ENCODE measurements around the gene ZDHHC14.
A peak's percentile ranks its signal among the peaks of the same experiment; 100 is the strongest.

Gene ZDHHC14

DNA sequence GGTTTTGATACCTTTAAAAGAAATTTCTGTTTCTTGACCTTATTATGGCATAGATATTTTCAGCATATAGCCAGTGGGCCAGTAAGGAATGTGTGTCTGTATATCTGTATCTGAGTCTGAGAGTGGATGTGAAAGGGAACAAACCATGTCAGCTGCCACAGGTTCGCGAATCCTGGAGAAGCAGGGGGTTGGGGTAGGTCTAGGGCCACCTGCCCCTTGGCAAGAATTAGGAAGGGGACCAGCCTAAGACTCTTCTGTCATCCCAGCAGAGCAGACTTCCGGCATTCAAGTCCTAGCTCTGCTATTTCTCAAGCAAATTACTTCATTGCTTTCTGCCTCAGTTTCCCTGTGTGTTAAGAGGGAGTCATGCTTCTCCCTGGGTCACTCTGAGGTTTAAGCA, 261.7 kb downstream of the ZDHHC14 start:
- DNase-seq (ENCODE audit: low read depth in 2 of 2): no peak

DNA sequence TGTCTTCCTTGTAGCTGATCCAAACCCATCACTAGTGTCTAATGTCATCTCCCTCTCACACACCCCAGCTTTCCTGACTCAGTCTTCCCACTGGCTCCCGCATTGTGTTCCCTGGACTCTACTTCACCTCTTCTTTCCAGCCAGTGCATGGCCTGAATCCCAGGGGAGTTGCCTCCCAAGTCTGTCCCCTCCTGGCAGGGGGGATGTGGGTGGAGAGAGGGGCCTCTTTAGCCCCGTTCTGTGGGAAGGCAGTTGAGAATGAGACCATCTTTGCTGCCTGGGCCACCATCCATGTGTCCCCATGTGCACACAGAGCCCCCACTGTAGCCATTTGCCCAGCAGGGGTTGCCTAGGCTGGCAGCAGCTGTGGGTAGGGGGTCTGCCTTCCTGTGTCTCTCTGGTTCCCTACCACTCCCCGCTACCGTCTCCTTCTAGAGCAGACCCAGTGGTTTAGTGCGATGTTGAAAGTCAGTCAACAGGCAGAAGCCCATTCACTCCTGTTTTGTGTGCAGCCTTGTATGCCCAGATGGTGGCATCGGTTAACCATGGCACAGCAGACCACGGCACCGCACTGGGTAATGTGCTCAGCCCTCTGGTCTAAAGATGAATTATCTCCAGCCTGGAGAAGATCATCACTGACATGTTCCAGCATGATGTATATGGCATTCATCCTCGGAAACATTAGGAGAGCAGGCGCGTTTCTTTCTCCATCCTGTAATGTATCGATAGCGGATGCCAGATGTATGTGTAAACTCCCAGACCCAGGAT, 263.2 kb downstream of the ZDHHC14 start:
- DNase-seq (ENCODE audit: low read depth in 2 of 2): peak in 1 of 2 donors; percentile 16

DNA sequence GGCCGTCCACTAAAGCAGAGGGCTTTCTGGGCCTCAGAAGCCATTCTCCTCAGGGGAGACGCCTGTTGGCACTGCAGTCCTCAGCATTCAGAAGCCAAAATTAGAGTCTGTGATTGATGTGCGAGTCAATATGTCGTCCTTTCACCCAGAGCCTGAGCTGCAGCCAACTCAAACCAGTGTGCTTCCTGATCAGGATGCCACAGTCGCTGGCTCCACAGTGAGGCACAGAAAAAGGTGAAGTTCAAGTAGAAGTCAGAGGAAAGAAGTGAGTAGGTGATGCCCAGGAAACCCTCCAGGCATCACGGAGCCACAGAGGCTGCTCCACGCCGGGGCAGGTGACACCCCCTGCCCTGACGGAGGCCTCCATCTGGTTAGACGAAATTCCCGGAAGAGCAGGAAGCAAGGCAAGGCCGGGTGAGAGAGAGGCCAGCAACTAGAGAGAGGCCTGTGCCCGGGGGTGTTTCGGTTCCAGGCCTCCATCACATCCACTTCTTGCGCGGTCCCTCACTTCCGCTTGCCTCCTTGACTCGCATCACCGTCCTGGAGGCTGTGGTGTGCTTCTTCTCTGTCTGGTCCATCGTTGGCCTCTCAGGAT, 264.3 kb downstream of the ZDHHC14 start:
- DNase-seq (ENCODE audit: low read depth in 2 of 2): no peak

DNA sequence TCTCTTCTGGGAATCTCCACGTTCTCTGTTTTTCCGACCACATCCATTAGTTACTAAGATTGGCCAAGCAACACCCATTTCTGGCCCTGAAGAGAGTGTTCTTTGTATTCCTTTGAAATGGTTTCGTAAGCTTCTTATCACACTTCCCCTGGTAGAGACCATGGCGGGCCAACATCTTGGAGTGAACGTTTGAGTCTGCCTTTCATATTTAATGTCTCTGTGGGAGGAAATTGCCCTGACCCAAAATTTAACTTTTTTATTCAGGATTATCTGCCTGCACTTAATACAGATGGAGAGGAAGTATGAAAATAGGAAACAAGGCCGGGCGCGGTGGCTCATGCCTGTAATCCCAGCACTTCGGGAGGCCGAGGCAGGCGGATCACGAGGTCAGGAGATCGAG, 265.0 kb downstream of the ZDHHC14 start:
- DNase-seq (ENCODE audit: low read depth in 2 of 2): no peak

DNA sequence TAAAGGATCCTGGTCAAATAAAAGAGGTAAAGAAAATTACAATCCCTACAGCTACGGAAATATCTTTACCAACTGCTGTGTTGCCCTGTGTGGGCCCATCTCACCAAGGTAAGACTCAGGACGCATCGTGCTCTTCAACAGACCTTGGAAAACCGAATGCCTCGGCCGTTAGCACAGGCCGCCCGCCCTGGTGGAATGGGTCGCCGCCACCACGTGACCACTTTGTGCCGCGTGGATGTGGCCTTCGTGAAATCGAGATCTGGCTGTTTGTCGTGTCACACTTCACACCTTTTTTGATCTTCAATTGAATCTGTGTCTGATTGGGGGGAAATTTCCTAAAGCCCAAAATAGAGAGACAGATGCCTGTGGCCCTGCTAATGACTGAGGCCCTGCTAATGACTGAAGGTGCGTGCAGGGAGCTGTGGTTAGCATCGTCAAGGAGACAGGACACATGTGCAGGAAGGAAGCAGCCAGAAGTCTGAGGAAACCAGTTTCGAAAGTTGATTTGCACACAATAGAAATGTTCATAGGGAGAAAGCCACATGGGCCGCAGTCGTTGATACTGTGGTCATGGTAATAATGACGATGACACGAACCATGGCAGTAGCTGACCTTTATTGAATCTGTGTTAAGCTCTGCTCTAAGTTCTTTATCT, 266.4 kb downstream of the ZDHHC14 start:
- DNase-seq (ENCODE audit: low read depth in 2 of 2): no peak

DNA sequence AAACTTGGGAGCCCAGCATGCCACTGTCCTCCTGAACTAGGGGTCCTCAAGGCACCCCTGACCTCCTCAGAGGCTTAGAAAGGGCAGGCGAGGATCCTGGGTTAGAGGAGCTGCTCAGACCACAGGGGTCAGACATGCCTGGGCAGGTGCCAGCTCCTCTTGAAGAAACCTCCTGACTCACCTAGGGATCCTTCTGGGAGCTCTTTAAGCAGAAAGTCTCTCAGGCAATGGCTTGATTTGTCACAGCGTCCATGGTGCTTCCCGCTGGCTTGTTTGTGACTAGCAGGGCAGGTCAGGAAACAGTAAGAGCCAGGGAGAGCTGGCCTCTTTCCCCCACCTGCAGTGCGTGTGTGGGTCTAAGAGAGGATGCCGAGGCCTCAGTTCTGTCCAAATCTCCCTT, 267.6 kb downstream of the ZDHHC14 start:
- no peak for DNase-seq (ENCODE audit: low read depth in 2 of 2)

DNA sequence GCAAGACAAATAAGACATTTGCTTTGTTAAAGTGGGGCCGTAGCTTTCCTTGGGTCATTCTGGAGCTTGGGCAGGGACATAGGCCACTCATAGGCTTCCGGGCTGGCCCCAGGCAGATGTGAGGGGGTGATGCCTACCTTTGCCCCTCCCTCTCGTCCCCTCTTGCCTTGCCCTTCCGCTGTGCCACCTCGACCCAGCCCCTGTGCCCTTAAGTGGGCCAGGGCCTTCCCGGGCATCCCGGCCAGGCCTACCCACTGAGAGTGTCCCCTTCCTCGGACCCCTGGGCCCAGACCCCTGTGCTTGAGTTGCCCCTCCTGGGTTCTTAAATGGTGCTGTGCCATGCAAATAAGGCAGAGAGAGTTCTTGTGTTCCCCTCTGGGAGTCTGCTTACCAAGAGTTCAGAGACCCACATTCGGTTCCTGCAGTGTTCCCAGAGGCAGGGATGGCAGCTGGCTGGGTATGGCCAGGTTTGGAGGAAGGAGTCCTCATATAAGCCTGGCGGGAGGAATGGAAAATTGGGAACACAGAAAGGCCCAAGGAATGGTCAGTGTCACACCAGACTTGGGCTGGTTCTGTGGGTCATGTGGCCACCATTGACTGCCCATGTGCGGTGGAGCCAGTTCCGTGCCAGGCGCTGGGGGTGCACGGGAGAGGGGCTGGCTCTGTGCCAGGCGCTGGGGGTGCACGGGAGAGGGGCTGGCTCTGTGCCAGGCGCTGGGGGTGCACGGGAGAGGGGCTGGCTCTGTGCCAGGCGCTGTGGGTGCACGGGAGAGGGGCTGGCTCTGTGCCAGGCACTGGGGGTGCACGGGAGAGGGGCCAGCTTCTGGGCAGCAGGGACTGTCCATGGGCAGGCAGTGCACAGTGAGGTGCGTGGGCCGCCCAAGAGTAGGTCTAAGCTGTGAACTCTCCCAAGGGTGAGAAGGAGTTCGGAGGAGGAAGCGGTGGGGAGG, 268.6 kb downstream of the ZDHHC14 start:
- DNase-seq (ENCODE audit: low read depth in 2 of 2): no peak

DNA sequence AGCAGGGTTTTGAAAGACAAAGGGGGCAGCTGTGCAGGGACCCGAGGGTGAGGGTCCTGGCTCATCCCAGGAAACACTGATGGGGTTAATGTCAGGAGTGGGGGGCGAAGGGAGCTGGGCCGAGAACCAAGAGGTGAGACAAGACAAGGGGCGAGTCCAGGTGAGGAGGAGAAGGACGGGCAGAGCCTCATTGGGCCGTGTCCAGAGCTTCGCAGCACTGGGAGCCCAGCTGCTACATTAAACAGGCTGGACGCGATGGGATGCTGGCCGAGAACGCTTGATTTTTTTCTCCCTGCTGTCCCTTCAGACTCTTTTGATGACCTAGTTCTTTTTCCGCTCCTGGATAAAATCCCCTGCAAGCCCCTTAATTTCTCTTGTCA, 269.3 kb downstream of the ZDHHC14 start:
- no peak for DNase-seq (ENCODE audit: low read depth in 2 of 2)

DNA sequence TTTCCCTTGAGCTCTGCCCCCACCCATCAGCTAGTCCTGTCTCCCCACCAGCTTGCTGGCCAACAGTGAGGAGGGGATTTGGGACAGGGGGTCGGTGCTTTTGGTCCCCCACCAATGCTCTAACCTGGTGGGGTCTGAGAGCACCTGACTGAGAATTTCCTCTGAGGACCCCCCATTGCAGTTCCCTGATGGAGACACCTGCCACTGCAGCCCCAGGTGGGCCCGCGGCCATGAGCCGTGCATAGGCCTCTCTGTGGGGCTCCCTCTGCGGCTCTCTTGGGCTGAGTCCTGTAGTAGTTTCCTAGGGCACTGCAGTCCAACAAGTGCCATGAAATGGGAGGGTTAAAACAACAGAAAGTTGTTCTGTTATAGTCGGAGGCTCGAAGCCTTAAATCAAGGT, 269.8 kb downstream of the ZDHHC14 start:
- DNase-seq (ENCODE audit: low read depth in 2 of 2): no peak

DNA sequence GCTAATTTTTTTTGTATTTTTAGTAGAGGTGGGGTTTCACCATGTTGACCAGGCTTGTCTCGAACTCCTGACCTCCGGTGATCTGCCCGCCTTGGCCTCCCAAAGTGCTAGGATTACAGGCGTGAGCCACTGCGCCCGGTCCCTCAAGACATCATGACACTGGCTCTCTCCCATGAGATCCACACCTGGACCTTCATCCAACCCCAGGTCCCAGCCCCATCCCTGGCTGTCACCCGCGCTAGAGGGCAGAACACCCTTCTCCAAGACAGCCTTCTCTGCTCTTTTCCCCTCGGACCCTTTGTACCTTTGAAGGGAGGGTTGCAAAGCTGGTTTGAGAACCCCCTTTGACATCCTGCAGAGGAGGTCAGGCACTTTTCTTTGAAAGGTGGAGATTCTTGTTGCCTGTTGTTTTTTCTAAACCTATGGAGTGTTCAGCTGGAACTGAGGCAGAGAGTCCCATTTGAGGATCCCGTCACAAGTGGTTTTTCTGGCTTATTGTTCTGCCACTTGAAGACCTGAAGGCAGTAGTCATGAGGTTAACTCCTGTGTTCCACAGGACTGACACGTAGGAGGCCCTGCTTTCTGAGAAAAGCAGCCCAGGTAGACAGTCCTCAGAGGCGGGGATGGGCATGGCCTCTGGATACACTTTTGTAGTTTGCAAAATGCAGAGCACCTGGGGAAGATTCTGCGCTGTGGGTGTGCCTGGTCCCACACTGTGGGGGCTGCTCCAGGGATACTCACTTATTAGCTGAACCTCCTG, 270.9 kb downstream of the ZDHHC14 start:
- no peak for DNase-seq (ENCODE audit: low read depth in 2 of 2)

DNA sequence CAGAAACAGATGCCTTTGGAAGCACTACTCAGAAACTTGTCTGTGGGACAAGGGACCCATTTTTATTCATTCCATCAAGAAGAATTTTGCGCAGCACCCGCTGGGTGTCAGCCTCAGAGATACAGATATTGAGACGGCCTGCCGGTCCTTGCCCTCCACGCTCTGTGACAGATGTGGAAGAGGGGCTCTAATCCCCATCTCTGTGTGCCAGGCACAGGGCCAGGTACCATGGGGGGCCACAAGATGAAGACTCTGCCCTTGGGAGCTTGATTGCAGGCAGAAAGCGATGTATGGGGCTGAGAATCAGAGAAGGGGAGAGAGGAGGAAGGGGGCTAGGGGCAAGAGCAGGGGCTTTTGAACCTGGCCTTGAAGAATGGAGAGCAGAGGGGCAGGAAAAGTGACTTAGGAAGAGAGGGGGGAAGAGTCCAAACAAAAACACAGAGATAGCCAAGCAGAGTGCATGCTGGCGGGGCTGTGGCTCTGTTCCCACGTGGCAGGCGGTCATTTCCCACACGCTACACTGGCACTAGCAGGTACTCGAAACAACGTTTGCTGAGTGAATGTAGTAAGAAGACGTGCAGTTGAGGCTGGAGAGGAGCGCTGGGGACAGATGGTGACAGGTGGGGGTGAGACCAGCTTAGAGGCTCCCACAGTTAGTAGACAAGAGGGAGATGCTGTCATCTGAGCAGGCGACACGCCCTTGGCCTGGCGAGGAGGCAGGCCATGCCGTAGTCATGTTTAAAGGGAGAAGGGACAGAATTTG, 271.8 kb downstream of the ZDHHC14 start:
- no peak for DNase-seq (ENCODE audit: low read depth in 2 of 2)

DNA sequence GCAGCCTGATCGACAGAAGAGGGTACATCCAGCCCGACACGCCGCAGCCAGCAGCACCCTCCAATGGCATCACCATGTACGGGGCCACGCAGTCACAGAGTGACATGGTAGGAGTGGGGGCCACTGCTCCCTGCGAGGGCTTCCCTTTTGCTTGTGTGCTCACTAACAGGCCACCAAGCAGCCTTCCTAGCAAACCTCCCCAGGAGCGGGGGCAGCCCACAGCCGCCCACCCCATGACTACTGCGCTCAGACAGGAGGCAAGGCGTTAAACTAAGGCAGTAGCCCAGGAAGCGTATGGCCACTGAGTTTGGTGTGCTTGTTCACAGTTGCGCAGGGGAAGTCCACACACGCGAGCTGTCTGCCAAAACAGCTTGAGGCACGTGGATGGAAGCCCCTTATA, 272.5 kb downstream of the ZDHHC14 start:
- DNase-seq (ENCODE audit: low read depth in 2 of 2): no peak

DNA sequence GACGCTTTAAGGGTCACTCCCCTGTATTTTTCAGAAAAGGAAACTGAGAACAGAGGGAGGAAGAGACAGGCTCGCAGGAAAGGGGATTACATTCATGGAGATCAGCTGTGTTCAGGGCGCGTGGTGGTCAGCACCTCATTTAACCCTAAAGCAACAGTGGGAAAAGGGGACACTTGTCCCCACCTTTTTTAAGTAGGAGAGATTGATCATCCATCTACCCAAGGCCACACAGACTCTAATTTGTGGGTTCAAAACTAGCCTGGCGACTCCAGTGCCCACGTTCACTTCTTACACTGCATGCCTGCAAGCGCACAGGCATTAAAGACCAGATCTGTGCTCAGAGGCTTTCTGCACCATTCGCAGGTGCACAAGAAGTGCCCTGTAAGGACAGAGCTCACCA, 274.1 kb downstream of the ZDHHC14 start:
- DNase-seq (ENCODE audit: low read depth in 2 of 2): no peak

DNA sequence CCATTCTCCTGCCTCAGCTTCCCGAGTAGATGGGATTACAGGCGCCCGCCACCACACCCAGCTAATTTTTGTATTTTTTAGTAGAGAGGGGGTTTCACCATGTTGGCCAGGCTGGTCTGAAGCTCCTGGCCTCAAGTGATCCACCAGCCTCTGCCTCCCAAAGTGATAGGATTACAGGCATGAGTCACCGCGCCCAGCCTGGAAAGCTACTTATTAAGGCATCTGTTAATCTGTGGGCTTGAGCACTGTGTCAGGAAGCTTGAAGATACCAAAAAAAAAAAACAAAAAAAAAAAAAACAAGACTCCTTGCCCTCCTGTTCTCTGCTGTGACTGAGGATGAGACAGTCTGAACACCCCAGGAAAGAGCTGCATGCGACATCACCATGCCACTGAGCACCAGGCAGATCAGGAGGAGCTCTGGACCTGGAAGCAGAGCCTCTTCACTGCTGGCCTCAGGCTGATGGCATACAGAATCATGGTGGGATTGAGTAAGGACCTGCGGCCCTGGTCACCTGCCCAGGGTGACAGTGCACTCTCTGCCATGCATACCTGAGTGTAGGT, 275.5 kb downstream of the ZDHHC14 start:
- no peak for DNase-seq (ENCODE audit: low read depth in 2 of 2)

DNA sequence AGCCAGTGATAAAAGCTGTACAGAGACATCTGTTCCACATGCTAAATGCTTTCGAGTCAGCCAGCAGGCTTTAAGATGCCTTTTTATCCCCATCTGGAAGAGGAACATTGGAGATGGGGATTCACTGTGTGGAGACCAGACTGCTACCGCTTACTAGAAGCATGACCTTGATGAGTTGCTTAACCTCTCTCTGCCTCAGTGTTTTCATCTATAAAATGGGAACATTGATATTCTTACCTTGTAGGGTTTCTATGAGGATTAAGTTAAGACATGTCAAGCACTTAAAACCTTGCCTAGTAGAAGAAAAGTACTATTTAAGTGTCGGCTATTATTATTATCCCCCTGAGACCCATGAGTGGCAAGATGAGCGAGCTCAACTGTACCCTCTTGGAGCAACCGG, 276.8 kb downstream of the ZDHHC14 start:
- no peak for DNase-seq (ENCODE audit: low read depth in 2 of 2)

DNA sequence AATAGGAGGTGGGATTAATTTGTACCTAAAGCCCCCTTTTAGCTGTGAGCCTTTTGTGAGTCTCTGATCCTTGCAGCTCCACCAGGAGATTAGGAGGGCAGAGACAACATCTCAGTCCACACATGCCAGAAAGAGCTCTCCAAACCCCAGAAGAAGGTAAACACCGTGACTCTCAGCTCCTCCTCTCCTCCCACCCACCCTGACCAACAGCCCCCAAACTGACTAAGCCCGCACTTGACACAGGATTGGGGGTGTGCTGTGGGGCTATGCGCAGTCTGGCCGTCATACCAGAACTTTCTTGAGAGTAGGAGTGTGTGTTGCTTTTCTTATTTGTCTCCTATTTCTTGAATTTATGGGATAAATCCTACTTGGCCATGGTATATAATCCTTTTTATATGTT, 277.3 kb downstream of the ZDHHC14 start:
- DNase-seq (ENCODE audit: low read depth in 2 of 2): no peak

DNA sequence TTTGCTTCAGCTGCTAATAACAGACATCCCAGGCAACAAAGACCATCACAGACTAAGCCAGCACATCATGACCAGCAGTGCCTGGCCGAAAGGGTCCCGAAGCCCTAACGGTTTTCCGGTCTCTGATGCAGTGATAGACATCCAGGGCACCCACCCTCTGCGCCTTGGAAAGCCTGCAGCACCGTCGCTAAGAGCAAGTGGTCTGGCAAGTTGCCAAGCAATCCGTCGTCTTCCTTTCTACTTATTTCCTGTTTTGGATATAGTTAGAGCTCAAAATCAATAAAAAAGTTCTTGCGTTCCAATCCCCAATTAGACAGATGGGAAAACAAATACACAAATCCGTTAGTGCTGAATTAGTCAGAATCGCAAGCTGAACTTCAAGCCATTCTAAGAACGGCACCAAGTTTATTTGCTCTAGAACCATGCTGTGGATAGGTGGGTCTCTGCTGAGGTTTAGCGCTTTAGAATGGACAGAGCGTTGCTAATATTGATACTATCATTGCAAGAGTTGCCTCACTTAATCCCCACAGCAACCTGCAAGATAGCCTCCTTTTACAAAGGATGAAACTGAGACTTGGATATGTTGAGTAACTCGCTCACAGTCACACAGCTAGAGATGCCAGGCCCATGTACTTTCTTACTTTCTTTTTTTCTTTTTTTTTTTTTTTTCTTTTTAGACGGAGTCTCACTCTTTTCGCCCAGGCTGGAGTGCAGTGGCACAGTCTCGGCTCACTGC, 278.7 kb downstream of the ZDHHC14 start:
- DNase-seq (ENCODE audit: low read depth in 2 of 2): no peak

DNA sequence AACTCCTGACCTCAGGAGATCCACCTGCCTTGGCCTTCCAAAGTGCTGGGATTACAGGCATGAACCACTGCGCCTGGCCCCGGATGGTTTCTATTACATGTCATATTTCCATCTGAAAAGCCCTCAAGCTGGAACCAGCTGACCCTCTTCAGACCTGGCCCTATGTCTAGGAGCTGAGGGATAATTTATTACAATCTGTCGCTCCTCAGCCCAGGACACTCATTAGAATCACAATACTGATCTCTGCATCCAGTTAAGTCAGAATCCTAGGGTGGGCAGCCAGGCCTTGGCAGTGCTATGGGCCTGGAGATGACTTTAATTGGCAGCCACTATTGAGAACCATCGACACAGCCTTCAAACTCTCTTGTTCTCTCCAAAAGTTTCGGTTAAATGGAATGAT, 279.4 kb downstream of the ZDHHC14 start:
- DNase-seq (ENCODE audit: low read depth in 2 of 2): no peak

DNA sequence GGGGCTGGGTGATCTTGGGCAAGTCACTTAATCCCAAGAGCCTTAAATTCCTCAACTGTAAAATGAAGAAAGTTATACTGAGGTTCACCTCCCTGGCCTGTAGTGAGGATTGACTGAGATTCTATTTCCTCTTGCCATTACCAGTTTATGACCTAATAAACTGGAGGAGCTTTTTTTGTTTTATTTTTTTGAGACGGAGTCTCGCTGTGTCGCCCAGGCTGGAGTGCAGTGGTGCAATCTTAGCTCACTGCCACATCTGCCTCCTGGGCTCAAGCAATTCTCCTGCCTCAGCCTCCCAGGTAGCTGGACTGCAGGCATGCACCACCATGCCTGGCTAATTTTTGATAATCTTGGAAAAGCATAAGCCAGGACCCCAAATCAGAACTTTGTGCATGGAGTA, 280.7 kb downstream of the ZDHHC14 start:
- DNase-seq (ENCODE audit: low read depth in 2 of 2): no peak

DNA sequence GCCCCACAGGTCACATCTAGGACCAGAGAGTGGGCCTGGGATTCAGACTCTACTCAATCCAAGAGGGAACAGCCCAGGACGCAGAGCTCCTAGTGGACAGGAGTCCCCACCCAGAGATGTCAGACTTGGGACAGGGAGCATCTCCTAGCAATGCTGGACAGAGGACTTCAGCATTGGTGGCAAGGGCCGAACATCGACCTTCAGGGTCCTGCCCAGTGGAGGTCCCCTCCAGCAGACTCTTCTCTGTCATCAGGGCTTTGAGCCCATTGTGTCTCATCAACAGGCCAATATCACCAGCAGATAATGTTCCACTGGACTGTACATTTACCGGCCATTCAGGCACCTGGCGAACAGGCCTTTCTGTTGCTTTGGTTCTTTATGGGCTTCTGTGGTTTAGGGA, 282.3 kb downstream of the ZDHHC14 start:
- DNase-seq (ENCODE audit: low read depth in 2 of 2): no peak

All from stimulated activated CD8-positive, alpha-beta memory T cell treated with anti-CD3 and anti-CD28 coated beads, Interleukin-7, amount 100 ng/mL, for 4 hours (primary cell).